GM19351 (cell line): ENCODE data around the gene ZNF142.

Experiments
- ATAC-seq: cut with Tn5 transposase; IDR thresholded peaks from one replicate; pipeline ENCODE4 v1.9.1; 2021; ENCODE audit warnings: mild to moderate bottlenecking, moderate library complexity; ENCODE audit not compliant: unreplicated experiment

ZNF142 gene

DNA sequence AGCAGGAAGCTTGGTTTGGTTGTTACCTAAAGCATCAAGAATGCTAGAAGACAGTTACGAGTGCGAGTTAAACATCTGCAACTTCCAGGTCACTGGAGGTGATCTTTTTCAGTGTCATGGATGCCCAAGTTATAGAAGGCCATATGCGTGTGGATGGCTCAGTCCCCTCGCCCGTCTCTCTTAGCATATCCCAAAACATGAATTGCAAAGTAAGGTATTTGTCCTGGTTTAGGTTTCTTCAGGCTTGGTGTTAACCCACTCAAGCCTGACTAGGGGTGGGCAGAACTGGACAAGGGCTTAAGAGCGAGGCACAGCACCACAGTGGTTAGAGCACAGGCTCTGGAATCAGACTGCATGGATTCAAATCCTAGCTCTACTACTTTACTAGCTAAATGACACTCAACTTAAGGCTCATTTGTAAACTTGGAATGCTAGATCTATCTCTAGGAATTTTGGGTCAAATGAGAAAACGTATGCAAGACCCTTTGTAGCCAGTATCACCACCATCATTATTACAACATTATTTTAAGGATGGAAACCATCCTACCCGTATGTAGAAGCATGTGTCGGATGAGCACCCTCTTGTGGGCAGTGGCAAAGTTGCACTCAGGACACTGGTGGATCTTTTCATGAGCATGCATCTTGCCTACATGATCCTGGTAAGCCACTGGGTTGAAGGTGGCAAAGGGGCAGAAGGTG is 11.2 kb downstream of the ZNF142 start:
- no peak for ATAC-seq

DNA sequence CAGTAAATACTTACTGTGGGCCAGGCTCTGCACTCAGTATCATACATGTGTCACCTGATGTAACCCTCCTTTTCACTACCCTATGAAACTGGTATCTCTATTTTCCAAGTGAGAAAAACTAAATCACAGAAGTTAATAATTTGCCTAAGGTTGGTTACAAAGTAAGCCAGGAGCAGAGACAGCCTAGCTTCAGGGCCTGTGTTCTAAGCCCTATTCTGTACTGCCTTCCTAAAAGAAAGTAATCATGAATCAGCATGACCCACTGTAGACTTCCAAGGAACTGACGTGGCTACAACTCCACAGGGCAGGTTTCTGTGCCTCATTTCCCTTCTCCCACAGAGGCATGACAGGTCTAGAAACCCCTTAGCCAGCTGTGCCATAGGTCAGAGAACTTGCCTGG is 14.3 kb downstream of the ZNF142 start:
- ATAC-seq: no peak

DNA sequence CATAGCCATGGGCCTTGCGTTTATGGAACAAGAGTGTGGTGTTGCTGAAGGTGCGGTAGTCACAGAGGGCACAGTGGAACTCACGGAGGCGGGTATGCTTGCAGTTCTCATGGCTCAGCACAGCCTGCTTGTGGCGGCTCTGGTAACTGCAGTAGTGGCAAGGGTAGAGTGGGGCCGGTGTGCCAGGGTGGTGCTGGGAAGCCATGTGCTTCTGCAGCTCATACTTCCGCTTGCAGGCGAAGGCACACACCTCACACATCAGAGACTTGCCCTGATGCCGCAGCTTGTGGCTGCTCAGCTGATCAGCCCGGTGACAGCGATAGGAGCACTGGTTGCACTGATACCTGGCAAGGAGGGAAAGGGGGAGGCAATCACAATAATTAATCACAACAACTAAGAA is 14.7 kb downstream of the ZNF142 start:
- ATAC-seq: no peak

DNA sequence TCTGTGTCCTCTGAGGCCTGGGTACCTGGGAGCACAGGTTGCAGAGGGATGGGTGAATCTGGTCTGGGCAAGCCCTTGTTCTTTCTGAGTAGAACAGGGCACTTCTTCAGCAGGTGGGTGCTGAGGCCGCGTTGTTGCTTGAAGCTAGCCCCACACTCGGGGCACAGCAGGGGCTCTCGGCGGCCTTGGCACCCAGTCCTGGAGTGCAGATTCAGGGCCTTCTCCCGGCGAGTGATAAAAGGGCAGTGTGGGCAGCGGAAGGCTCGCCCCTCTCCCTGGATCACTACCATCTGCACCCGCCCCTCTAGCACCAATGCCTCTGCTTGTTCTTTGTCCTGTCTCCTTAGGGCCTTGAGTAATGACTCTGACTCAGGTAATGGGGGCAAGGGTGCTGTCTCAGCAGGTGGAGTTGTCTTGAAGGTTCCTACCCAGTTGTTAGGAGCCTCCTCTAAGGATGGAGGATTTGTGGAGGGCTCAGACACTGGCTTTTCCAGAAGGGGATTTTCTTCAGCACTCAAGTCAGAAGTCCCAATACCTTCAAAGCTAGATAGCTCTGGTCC is 15.6 kb downstream of the ZNF142 start:
- ATAC-seq: no peak

DNA sequence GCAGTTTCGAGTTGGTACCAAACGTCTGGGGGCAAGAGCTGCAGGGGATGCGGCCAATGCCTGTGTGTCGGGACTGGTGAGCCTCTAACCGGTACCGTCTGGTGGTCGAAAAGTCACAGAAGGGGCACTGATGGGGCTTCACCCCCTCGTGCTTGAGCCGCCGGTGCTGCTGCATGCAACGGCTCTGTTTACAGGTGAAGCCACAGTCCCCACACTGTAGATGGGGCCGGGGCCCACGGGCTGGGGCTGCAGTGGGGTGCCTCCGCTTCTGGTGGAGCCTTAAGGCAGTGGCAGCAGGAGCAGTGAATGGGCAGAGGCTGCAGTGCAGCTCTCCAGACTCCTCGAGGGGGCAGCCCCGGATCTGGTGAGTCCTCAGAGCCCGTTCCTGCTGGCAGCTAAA is 16.6 kb downstream of the ZNF142 start:
- ATAC-seq: no peak

DNA sequence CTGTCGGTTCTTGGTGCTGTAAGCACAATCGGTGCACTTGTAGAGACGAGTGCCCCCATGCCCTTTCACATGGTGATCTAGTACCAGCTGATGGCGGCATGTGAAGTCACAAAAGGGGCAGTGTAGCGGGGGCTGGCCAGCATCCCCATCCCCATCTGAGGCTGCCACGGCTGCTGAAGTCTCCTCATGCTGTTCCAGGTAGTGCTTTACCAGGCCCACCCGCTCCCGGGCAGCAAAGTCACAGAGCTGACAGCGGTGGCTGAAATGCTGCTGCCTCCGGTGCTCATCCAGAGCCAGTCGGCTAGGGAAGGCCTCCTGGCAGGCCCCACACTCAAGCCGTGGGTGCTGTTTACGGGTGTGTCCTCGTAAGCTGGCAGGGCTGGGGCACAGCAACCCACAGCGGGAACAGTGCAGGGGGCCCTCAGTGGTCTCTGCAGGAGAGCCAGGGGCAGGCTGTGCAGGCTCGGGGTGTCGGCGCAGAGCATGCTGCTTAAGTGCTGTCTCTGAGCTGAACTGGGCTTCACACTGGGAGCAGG is 17.2 kb downstream of the ZNF142 start:
- no peak for ATAC-seq

DNA sequence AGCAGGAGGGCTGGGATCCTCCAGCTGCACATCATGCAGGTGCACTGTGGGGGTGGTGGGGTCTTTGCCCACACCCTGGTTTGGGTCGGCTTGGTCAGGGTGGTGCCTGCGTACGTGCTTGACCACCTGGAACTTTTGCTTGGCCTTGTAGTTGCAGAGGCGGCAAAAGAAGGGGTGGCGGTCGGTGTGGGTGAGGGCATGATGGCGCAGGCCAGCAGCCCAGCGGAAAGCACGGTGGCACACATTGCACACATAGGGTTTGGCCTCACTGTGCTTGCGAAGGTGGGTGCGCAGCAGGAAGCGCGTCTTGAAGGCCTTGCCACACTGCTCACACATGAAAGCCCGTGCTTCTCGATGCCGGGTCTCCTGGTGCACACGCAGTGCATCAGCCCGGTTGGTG is 21.1 kb downstream of the ZNF142 start:
- ATAC-seq: no peak

DNA sequence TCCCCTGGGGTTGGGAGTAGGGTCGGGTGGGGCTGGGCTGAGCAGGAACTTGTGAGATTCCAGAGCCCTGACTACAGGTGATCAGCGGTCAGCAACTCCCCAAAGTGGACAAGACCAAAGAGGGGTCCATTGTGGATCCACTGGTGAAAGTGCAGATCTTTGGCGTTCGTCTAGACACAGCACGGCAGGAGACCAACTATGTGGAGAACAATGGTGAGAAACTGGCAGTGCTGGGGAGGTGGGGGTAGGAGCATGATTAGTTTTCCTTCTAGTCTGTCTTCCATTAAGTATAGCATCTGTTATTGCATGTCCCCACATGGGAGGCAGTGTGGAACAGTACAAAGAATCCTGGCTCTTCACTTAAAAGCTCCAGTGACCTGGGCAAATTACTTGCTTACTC is 23.7 kb downstream of the ZNF142 start:
- ATAC-seq: no peak

DNA sequence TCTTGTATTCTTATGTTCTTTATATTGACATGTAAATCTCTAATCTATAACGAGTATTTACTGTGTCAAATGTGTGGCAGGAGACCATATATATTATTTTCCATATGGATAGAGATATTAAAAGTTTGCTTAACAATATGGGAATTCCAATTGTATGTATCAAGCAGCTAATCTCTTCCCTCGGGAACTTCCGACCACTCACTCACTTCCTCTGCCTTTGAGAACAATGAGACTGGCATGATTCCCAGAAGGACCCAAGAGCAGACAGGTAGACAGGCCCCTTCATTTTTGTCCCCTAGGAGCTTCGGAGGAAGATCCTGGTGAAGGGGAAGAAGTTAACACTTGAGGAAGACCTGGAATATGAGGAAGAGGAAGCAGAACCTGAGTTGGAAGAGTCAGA is 27.6 kb downstream of the ZNF142 start:
- no peak for ATAC-seq

DNA sequence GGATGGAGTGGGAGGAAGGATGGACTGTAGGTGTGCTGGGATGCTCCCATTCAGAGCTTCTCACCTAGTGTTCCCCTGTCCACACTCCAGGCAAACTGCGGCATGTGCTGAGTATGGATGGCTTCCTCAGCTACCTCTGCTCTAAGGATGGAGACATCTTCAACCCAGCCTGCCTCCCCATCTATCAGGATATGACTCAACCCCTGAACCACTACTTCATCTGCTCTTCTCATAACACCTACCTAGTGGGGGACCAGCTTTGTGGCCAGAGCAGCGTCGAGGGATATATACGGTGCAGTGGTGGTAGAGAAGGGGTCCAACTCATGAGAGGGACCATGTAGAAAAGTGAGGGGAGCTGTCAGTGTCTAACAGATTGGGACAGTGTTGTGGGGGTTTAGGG is 31.5 kb downstream of the ZNF142 start:
- no peak for ATAC-seq

DNA sequence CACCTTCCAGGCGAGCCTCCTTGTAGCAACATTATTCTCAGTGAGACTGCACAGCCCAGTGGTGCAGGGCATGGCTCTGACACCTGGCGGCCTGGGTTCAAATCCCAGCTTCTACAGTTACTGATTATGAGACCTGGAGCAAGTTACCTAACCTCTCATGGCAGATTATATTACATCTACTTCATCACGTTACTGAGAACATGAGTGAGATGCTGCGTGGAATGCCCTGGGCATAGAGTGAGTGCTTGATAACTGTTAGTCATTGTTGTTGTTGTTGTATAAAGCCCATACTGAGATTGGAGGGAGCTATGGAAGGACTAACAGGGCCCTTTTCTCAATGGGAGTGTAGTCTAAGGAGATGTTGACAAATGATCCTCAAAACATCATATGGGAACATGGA is 33.1 kb downstream of the ZNF142 start:
- no peak for ATAC-seq

DNA sequence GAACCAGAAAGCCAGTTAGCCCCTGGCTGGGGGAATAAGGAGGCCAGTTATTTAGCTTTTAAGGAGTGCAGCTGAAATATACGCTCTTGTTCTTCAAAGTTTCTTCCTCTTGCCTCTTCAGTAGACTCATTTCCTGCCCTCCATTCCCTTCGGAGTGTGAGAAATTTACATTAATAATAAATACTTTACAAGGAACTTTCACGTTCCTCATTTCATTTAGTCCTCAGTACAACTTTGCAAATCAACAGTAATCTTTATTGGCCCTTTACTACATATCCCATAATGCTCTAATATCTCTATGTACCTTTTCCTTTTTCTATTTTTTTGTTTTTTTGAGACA is 36.1 kb downstream of the ZNF142 start:
- ATAC-seq: no peak

DNA sequence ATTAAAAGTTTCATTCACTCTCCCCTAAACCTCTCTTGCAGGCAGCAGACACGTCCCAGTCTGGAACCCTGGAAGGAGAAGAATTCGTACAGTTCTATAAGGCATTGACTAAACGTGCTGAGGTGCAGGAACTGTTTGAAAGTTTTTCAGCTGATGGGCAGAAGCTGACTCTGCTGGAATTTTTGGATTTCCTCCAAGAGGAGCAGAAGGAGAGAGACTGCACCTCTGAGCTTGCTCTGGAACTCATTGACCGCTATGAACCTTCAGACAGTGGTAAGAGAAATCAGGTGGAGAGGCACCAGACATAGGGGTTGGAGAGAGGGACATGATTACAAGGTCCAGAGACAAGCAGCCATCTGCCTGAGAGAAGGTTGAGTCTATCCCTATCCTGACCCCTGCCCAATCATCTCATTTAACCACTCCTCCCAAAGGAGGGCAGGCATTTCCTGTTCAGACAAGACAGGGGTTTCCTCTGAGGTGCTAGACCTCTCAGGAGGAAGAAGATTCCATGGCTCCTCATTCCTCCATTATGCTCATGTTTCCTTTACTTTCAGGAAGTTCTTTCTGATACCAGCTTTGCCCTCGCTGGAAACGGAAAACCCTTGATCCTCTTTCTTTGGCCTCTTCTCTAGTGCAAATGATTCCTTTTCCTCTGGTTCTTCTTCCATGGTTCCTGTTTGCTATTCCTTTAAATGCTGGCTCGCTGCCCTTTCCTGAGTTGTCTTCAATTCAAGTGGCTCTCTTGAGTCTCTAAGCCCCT is 36.6 kb downstream of the ZNF142 start:
- no peak for ATAC-seq

DNA sequence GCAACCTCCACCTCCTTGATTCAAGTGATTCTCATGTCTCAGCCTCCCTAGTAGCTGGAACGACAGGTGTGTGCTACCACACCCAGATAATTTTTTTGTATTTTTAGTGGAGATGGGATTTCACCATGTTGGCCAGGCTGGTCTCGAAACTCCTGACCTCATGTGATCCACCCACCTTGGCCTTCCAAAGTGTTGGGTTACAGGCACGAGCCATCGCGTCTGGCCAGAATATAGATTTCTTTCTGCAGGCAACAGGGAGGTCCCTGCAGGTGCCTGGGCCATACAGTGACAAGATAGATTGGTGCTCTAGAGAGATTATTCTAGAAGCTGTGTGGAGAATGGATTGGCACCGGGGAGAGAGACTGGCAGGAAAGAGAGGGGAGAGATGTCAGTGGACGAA is 38.4 kb downstream of the ZNF142 start:
- ATAC-seq: no peak

DNA sequence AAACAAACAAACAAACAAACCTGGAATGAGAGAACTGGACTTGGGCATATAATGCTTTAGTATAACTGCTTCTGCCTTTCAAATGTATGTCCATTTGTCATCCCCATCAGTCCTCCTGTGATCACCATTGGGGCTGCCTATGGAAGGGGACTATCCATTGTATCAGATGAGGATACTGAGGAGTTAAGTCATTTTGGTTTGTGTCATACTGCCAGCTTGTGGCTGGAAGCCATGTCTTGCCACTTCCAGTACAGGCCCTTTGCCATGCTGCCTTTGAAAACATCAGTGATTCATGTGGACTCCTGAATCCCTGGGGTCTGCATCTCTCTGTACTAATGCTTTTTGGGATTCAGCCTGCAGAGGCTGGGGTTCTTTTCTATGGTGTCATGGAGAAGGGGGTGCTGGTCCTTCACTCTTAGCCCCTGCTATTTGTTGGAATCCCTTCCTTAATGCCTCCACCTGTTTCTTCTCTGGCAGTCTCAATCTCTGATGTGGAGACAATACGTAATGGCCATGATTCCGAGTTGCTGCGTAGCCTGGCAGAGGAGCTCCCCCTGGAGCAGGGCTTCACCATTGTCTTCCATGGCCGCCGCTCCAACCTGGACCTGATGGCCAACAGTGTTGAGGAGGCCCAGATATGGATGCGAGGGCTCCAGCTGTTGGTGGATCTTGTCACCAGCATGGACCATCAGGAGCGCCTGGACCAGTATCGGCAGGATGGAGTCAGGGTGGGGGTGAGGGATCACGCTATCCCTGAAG is 41.1 kb downstream of the ZNF142 start:
- ATAC-seq: no peak

DNA sequence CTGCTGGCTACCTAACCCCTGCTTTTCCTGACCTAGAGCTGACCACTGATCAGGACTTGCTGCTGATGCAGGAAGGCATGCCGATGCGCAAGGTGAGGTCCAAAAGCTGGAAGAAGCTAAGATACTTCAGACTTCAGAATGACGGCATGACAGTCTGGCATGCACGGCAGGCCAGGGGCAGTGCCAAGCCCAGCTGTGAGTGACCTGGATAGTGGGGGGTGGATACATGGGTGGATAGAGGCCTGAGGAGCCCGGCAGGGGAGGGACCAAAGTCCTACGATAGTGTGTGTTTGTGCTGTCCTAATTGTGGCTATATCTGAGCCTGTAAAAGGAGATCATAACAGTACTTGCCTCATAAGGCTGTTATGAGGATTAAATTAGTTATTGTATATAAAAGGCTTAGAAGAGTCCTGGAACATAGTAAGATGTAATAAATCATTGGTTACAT is 43.5 kb downstream of the ZNF142 start:
- no peak for ATAC-seq

DNA sequence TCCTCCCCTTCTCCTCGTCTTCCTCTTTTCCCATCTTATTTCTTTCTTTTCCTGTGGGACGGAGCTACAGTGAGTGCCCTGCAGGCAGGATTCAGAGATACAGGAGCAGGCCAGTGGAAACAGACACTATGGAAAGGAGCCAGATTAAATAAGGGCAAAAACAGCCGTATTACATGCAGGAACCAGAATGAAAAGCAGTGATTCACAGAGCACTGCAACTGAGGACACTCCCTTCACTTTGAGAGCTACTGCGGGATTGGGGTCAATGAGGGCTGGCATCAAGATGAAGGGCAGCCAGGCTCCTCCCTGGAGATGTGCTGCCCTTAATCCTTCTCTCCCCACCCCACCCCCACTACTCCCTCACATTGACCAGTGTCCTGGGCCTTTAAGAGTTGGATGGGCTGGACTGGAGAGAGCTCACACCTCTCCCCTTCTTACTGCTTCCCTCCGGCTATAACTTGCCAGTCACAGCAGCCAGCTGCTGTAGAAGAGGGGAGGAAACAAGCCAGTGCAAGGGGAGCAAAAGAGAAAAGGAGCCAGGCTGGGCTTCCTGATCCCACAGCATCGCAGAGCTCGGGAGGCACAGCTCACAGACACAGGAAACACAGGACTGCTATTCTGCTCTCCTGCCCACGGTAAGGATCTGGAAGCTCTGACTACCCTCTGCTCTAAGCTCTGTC is 51.8 kb downstream of the ZNF142 start, which contains the start of gene PLCD4:
Gene PLCD4 (plus strand): TSS at position 464 of the 680 bp plus-strand sequence. CDS start 7,841 bp downstream, outside the sequence.
- ATAC-seq: no peak

DNA sequence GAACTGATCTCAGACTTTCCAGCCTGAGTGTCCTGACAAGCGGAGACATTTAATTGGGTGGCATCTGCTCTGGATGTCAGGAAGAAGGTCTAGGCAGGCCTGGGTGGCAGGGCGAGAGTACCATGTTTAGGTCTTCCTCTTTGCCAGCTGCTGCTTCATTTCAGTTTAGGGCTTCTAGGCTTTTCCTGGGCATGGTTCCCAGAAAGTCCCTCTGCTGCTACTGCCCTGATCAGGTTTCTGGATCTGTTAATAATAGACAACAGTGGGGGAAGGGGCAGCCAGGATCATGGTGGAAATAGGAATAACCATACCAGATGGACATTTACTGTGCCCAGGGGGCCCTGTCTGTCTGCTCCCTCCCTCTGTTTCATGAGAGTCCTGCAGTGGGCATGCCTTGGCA is 54.0 kb downstream of the ZNF142 start:
- no peak for ATAC-seq
